Stimulated activated naive CD4-positive, alpha-beta T cell (primary cell): ENCODE measurements around the gene SPRR2G.
"Not testable (repeated sequence)": the region's sequence is repeated elsewhere in the genome, so short reads cannot be mapped to it uniquely, and the experiment has no call there.

Source experiments
- DNase-seq, 6 experiments: peaks; one replicate each; lab custom pipeline; 2025; lab: John Stamatoyannopoulos, UW

Gene SPRR2G

DNA sequence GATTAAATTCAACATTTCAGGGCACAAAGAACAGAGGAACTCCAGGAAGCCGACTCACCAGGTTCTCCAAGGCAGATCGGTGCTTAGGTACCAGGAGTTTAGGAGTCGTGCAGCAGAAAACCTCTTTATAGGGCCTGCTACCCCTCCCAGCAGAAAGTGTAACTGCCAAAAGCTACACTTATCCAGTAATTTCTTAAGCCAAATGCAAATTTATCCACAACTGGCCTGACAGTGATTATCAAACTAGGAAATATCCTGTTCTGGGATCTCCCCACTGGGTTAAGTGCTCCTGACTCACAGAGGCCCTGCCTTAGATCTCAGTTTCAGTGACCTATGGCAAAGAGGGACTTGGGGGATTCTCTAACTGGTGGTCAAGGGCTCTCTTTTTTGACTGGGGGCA lies 37.3 kb downstream of the SPRR2G start, which contains the start of gene SPRR2F:
Gene SPRR2F (minus strand): TSS at position 101 of the 400 bp plus-strand sequence. CDS start 783 bp downstream, outside the sequence.
- no peak for DNase-seq

- not testable (repeated sequence) for DNase-seq
Observed at GRCh38 chr1:153112454-153112853, 38.2 kb downstream of the SPRR2G start.

DNA sequence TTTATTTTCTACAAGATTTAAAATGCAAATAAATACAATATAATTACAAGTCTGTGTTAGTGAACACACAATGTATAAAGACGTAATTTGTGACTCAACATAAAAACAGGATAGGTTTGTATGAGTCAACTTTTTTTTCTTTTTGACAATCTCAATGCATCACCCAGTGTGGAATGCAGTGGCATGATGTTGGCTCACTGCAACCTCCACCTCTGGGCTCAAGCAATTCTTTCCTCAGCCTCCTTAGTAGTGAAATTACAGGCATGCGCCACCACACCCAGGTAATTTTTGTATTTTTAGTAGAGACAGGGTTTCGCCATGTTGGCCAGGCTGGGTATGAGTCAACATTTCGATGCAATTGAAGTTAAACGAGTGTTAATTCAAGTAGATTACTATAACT lies 50.4 kb downstream of the SPRR2G start:
- no peak for DNase-seq
